ENCODE measurements around the gene TTC7B. TPM values are rescaled to one million over a fixed set of nuclear protein-coding genes. Genes with fewer than 3 reads are reported as not detected.

TTC7B gene
- total and polyA plus RNA-seq, 9 of the 15 experiments (the other 6 are each of a cell fraction or from before 2014, with no cell fraction given) = 2.2 to 77.2 (median 36.7) TPM

DNA sequence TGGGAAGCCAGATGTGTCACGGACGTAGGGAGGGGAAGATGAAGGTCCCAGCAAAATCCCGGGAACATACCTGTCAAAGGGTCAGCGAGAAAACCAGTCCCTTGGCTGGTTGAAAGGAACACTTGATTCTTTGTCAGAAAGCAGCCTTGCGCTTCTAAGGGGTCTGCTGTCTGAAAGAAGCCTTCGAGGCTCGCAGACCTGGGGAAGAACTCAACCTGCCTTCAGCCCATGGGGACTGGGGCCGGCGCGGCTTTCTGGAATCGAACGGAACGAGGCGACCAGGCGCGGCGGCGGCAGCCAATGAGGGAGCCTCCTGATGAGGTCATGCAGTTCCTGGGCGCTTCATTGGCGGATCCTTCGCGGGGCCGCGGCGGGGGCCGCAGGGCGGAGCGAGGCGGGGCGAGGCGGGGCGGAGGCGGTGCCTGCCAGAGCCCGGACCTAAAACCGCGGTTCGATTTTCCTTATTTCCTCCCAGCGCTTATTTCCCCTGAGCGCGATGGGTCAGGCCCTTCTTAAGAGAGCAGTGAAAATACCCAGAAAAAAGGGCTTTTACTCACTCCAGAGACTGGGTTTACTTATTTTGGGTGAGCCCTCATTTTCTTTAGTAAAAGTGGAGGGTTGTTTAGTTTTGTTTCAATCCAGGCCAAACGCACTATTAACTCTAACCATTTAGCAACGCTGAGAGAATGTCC is 11.8 kb upstream of the TTC7B start (continued):
- TF ChIP-seq, protein P1, sequence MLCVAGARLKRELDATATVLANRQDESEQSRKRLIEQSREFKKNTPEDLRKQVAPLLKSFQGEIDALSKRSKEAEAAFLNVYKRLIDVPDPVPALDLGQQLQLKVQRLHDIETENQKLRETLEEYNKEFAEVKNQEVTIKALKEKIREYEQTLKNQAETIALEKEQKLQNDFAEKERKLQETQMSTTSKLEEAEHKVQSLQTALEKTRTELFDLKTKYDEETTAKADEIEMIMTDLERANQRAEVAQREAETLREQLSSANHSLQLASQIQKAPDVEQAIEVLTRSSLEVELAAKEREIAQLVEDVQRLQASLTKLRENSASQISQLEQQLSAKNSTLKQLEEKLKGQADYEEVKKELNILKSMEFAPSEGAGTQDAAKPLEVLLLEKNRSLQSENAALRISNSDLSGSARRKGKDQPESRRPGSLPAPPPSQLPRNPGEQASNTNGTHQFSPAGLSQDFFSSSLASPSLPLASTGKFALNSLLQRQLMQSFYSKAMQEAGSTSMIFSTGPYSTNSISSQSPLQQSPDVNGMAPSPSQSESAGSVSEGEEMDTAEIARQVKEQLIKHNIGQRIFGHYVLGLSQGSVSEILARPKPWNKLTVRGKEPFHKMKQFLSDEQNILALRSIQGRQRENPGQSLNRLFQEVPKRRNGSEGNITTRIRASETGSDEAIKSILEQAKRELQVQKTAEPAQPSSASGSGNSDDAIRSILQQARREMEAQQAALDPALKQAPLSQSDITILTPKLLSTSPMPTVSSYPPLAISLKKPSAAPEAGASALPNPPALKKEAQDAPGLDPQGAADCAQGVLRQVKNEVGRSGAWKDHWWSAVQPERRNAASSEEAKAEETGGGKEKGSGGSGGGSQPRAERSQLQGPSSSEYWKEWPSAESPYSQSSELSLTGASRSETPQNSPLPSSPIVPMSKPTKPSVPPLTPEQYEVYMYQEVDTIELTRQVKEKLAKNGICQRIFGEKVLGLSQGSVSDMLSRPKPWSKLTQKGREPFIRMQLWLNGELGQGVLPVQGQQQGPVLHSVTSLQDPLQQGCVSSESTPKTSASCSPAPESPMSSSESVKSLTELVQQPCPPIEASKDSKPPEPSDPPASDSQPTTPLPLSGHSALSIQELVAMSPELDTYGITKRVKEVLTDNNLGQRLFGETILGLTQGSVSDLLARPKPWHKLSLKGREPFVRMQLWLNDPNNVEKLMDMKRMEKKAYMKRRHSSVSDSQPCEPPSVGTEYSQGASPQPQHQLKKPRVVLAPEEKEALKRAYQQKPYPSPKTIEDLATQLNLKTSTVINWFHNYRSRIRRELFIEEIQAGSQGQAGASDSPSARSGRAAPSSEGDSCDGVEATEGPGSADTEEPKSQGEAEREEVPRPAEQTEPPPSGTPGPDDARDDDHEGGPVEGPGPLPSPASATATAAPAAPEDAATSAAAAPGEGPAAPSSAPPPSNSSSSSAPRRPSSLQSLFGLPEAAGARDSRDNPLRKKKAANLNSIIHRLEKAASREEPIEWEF (CRISPR knock-in tag; IDR thresholded peaks at IDR 0.05) = no peak
- TF ChIP-seq, protein P2, sequence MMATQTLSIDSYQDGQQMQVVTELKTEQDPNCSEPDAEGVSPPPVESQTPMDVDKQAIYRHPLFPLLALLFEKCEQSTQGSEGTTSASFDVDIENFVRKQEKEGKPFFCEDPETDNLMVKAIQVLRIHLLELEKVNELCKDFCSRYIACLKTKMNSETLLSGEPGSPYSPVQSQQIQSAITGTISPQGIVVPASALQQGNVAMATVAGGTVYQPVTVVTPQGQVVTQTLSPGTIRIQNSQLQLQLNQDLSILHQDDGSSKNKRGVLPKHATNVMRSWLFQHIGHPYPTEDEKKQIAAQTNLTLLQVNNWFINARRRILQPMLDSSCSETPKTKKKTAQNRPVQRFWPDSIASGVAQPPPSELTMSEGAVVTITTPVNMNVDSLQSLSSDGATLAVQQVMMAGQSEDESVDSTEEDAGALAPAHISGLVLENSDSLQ (IDR thresholded peaks at IDR 0.05) = no peak
- TF ChIP-seq ZNF431 (CRISPR knock-in tag; IDR thresholded peaks at IDR 0.05) = peak; percentile 60; the same call in 1 of the 2 replicates
- TF ChIP-seq FOXA1 (IDR thresholded peaks at IDR 0.05; ENCODE audit: borderline replicate concordance) = no peak
- TF ChIP-seq, protein P3, sequence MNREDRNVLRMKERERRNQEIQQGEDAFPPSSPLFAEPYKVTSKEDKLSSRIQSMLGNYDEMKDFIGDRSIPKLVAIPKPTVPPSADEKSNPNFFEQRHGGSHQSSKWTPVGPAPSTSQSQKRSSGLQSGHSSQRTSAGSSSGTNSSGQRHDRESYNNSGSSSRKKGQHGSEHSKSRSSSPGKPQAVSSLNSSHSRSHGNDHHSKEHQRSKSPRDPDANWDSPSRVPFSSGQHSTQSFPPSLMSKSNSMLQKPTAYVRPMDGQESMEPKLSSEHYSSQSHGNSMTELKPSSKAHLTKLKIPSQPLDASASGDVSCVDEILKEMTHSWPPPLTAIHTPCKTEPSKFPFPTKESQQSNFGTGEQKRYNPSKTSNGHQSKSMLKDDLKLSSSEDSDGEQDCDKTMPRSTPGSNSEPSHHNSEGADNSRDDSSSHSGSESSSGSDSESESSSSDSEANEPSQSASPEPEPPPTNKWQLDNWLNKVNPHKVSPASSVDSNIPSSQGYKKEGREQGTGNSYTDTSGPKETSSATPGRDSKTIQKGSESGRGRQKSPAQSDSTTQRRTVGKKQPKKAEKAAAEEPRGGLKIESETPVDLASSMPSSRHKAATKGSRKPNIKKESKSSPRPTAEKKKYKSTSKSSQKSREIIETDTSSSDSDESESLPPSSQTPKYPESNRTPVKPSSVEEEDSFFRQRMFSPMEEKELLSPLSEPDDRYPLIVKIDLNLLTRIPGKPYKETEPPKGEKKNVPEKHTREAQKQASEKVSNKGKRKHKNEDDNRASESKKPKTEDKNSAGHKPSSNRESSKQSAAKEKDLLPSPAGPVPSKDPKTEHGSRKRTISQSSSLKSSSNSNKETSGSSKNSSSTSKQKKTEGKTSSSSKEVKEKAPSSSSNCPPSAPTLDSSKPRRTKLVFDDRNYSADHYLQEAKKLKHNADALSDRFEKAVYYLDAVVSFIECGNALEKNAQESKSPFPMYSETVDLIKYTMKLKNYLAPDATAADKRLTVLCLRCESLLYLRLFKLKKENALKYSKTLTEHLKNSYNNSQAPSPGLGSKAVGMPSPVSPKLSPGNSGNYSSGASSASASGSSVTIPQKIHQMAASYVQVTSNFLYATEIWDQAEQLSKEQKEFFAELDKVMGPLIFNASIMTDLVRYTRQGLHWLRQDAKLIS (CRISPR knock-in tag; IDR thresholded peaks at IDR 0.05) = no peak
- TF ChIP-seq, protein P4, sequence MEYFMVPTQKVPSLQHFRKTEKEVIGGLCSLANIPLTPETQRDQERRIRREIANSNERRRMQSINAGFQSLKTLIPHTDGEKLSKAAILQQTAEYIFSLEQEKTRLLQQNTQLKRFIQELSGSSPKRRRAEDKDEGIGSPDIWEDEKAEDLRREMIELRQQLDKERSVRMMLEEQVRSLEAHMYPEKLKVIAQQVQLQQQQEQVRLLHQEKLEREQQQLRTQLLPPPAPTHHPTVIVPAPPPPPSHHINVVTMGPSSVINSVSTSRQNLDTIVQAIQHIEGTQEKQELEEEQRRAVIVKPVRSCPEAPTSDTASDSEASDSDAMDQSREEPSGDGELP (CRISPR knock-in tag; IDR thresholded peaks at IDR 0.05; ENCODE audit: borderline replicate concordance) = peak; percentile 74
- no peak for TF ChIP-seq THRAP3 (IDR thresholded peaks at IDR 0.05; ENCODE audit: borderline replicate concordance)
- no peak for TF ChIP-seq HEY1 (CRISPR knock-in tag; IDR thresholded peaks at IDR 0.05; ENCODE audit: borderline replicate concordance)
- TF ChIP-seq ZNF764 (CRISPR knock-in tag; IDR thresholded peaks at IDR 0.05; ENCODE audit: low read depth) = no peak
- no peak for TF ChIP-seq ZNF699 (CRISPR knock-in tag; IDR thresholded peaks at IDR 0.05; ENCODE audit: insufficient replicate concordance)
- TF ChIP-seq CCNT2 (IDR thresholded peaks at IDR 0.05; ENCODE audit: borderline replicate concordance, extremely low read depth, insufficient read length, low read depth, low read length) = peak; percentile 51
- TF ChIP-seq NFIC (IDR thresholded peaks at IDR 0.05) = no peak
- TF ChIP-seq, protein P5, sequence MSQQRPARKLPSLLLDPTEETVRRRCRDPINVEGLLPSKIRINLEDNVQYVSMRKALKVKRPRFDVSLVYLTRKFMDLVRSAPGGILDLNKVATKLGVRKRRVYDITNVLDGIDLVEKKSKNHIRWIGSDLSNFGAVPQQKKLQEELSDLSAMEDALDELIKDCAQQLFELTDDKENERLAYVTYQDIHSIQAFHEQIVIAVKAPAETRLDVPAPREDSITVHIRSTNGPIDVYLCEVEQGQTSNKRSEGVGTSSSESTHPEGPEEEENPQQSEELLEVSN (IDR thresholded peaks at IDR 0.05; ENCODE audit: borderline replicate concordance in 1 of 2, extremely low read depth in 1 of 2, insufficient read depth in 1 of 2, insufficient read length in 1 of 2, low read depth in 1 of 2, low read length in 1 of 2, poor library complexity in 1 of 2, severe bottlenecking in 1 of 2) = peak; percentile 92 to 97
- TF ChIP-seq HMG20B (CRISPR knock-in tag; IDR thresholded peaks at IDR 0.05) = no peak

Data from K562 (cell line).